Rectal smooth muscle tissue (tissue), 1 donor: Measurements from ENCODE around the gene HIP1R.

ENCODE experiments used
- H3K27ac ChIP-seq: one replicate; pipeline ENCODE4 v1.7.0; 2013; ENCODE audit warnings: low read depth, low read length, inconsistent platforms
- H3K27me3 ChIP-seq: one replicate; pipeline ENCODE4 v1.7.0; 2013; ENCODE audit warnings: low read length; ENCODE audit not compliant: control insufficient read depth, insufficient read depth
- H3K36me3 ChIP-seq: one replicate; pipeline ENCODE4 v1.7.0; 2013; ENCODE audit warnings: low read length; ENCODE audit not compliant: control insufficient read depth, insufficient read depth
- H3K4me1 ChIP-seq: one replicate; pipeline ENCODE4 v1.7.0; 2013; ENCODE audit warnings: low read length; ENCODE audit not compliant: control insufficient read depth, insufficient read depth
- H3K4me3 ChIP-seq: one replicate; pipeline ENCODE4 v1.7.0; 2013; ENCODE audit warnings: low read length
- H3K9ac ChIP-seq: one replicate; pipeline ENCODE4 v1.7.0; 2013; ENCODE audit warnings: low read length

Gene HIP1R

GRCh38 chr12:122811777-122812176 is 23.5 kb upstream of the HIP1R start:
- no peak overlapping the region for H3K4me3 ChIP-seq
- H3K36me3 ChIP-seq: no peaks in the 10 kb centered on the region
- no peak overlapping the region for H3K27ac ChIP-seq
- no peak overlapping the region for H3K9ac ChIP-seq
- H3K27me3 ChIP-seq: no peaks in the 10 kb centered on the region
- H3K4me1 ChIP-seq: no peaks in the 10 kb centered on the region

- Histone ChIP-seq H3K4me3 (no peak overlapping the region), H3K9ac (no peak overlapping the region), H3K4me1 (no peaks in the 10 kb centered on the region)
Observed at GRCh38 chr12:122813310-122813713, 21.9 kb upstream of the HIP1R start.

GRCh38 chr12:122819209-122819785 is 16.0 kb upstream of the HIP1R start:
- Histone ChIP-seq H3K27ac (no peak overlapping the region), H3K9ac (no peak overlapping the region), H3K4me1 (no peaks in the 10 kb centered on the region), H3K4me3 (no peak overlapping the region), H3K36me3 (no peaks in the 10 kb centered on the region), H3K27me3 (no peaks in the 10 kb centered on the region)

More at GRCh38 chr12:122813310-122813713, 21.9 kb upstream of the HIP1R start:
- H3K27ac ChIP-seq: no peak overlapping the region
- H3K36me3 ChIP-seq: no peaks in the 10 kb centered on the region
- H3K27me3 ChIP-seq: no peaks in the 10 kb centered on the region

GRCh38 chr12:122820138-122820537 is 15.1 kb upstream of the HIP1R start:
- Histone ChIP-seq H3K4me3 (no peak overlapping the region), H3K27ac (no peak overlapping the region)

GRCh38 chr12:122820838-122821271 is 14.4 kb upstream of the HIP1R start:
- Histone ChIP-seq H3K36me3 (no peaks in the 10 kb centered on the region), H3K9ac (no peak overlapping the region), H3K27me3 (no peaks in the 10 kb centered on the region), H3K4me3 (no peak overlapping the region), H3K27ac (no peak overlapping the region), H3K4me1 (no peaks in the 10 kb centered on the region)

More at GRCh38 chr12:122820138-122820537, 15.1 kb upstream of the HIP1R start:
- Histone ChIP-seq H3K4me1 (no peaks in the 10 kb centered on the region), H3K27me3 (no peaks in the 10 kb centered on the region), H3K36me3 (no peaks in the 10 kb centered on the region), H3K9ac (no peak overlapping the region)

GRCh38 chr12:122823429-122823828 is 11.8 kb upstream of the HIP1R start:
- Histone ChIP-seq H3K36me3 (no peaks in the 10 kb centered on the region), H3K4me3 (no peak overlapping the region), H3K9ac (no peak overlapping the region), H3K4me1 (no peaks in the 10 kb centered on the region), H3K27me3 (no peaks in the 10 kb centered on the region), H3K27ac (no peak overlapping the region)

GRCh38 chr12:122825773-122826724 is 9.2 kb upstream of the HIP1R start:
- no peak overlapping the region for H3K27ac ChIP-seq

GRCh38 chr12:122827258-122827657 is 8.0 kb upstream of the HIP1R start:
- no peak overlapping the region for H3K9ac ChIP-seq
- H3K27me3 ChIP-seq: no peaks in the 10 kb centered on the region
- H3K4me1 ChIP-seq: no peaks in the 10 kb centered on the region
- no peaks in the 10 kb centered on the region for H3K36me3 ChIP-seq
- H3K4me3 ChIP-seq: no peak overlapping the region
- H3K27ac ChIP-seq: no peak overlapping the region

More at GRCh38 chr12:122825773-122826724, 9.2 kb upstream of the HIP1R start:
- peak overlapping the region; percentile 2 for H3K4me3 ChIP-seq
- H3K9ac ChIP-seq: no peak overlapping the region
- no peaks in the 10 kb centered on the region for H3K27me3 ChIP-seq
- H3K4me1 ChIP-seq: no peaks in the 10 kb centered on the region
- H3K36me3 ChIP-seq: no peaks in the 10 kb centered on the region

- no peaks in the 10 kb centered on the region for H3K27me3 ChIP-seq
- H3K9ac ChIP-seq: no peak overlapping the region
- no peak overlapping the region for H3K4me3 ChIP-seq
- H3K4me1 ChIP-seq: peaks cover 2% of the 10 kb centered on the region
- no peaks in the 10 kb centered on the region for H3K36me3 ChIP-seq
- no peak overlapping the region for H3K27ac ChIP-seq
Observed at GRCh38 chr12:122830517-122831214, 4.6 kb upstream of the HIP1R start.

- H3K4me1 ChIP-seq: peaks cover 2% of the 10 kb centered on the region
- no peaks in the 10 kb centered on the region for H3K36me3 ChIP-seq
- no peak overlapping the region for H3K27ac ChIP-seq
- no peaks in the 10 kb centered on the region for H3K27me3 ChIP-seq
- H3K9ac ChIP-seq: no peak overlapping the region
- peak overlapping the region; percentile 57 for H3K4me3 ChIP-seq
Observed at GRCh38 chr12:122834104-122834920, 945 bp upstream of the HIP1R start.

- Histone ChIP-seq H3K4me3 (peak overlapping the region; percentile 58), H3K27me3 (no peaks in the 10 kb centered on the region), H3K27ac (no peak overlapping the region), H3K4me1 (peaks cover 2% of the 10 kb centered on the region), H3K9ac (peak overlapping the region; percentile 67), H3K36me3 (no peaks in the 10 kb centered on the region)
Observed at GRCh38 chr12:122835750-122836026, 431 bp downstream of the HIP1R start.
